ENCODE data around the gene POLE2. TPM values are rescaled to one million over a fixed set of nuclear protein-coding genes. Genes with fewer than 3 reads are reported as not detected.

POLE2 gene
- total RNA-seq, 1 donor from 2014 or later, result 1.8 TPM

- FAIRE-seq (no peak), DNase-seq (ENCODE audit: low read depth) (peak; percentile 60)
- peak within 1 kb of the TSS; percentile 90 for H3K4me3 ChIP-seq (ENCODE audit: low read depth, low read length)
- H3K27me3 ChIP-seq (ENCODE audit: control insufficient read depth, insufficient read depth, low read length), result no peaks in the 10 kb centered on the region
- TF ChIP-seq, protein P1, sequence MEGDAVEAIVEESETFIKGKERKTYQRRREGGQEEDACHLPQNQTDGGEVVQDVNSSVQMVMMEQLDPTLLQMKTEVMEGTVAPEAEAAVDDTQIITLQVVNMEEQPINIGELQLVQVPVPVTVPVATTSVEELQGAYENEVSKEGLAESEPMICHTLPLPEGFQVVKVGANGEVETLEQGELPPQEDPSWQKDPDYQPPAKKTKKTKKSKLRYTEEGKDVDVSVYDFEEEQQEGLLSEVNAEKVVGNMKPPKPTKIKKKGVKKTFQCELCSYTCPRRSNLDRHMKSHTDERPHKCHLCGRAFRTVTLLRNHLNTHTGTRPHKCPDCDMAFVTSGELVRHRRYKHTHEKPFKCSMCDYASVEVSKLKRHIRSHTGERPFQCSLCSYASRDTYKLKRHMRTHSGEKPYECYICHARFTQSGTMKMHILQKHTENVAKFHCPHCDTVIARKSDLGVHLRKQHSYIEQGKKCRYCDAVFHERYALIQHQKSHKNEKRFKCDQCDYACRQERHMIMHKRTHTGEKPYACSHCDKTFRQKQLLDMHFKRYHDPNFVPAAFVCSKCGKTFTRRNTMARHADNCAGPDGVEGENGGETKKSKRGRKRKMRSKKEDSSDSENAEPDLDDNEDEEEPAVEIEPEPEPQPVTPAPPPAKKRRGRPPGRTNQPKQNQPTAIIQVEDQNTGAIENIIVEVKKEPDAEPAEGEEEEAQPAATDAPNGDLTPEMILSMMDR (IDR thresholded peaks at IDR 0.05; ENCODE audit: insufficient read depth, low read length, severe bottlenecking), result no peak
- peaks cover 2% of the 10 kb centered on the region for H3K36me3 ChIP-seq (ENCODE audit: control insufficient read depth, insufficient read depth, low read length)
These were observed 53.3 kb downstream of the POLE2 start, which contains the start of gene DNAAF2 for GRCh38 chr14:49634547-49635334. TSS of gene DNAAF2 (minus strand) at chr14:49635244. CDS start at chr14:49635149, 95 bp downstream.

DNA sequence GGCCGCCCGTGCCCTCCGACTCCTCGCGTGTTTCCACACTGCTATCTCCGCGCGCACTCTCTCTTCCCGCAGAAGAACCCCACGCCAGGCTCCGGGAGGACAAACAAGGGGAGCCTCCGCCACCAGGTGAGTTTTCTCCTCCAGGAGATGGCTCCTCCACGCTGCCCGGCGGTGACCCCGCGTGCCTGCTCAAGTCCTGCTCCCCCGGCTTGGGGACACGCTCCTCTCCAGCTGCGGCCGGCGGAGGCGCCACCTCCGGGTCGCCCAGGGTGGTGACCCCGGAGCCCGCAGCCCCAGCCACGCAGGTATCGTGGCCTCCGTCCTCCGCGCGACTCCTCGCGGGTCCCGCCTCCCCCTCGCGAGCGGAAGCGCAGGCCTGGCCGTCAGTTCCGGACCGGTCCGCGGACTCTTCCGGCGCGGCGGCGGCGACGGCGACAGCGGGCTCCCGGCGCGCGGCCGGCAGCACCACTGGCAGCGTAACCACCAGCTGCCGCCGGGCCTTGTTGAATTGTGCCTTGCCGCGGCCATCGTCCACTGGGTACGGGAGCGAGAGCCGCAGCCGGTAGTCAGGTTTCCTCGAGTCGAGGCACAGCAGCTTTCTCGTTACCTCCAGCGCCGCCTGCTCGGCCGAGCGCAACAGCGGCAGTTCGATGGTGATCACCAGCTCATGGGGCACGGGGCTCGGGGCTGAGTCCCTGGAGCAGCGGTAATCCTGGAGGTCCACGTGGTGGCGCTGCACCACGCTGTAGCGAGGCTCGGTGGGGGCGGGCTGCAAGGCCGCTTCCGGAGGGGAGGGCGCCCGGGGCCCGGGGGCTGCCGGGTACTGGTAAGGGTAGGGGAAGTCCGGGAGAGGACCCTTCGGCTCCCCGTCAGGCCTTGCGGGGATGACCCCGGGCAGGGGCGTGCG, 54.1 kb downstream of the POLE2 start:
- H3K36me3 ChIP-seq (ENCODE audit: control insufficient read depth, insufficient read depth, low read length), result peaks cover 2% of the 10 kb centered on the region
- H3K4me3 ChIP-seq (ENCODE audit: low read depth, low read length), result peak overlapping the region; percentile 90
- DNase-seq (ENCODE audit: low read depth) (peak; percentile 82), FAIRE-seq (no peak)
- TF ChIP-seq, protein P1 (IDR thresholded peaks at IDR 0.05; ENCODE audit: insufficient read depth, low read length, severe bottlenecking), result peak; percentile 88
- H3K27me3 ChIP-seq (ENCODE audit: control insufficient read depth, insufficient read depth, low read length), result no peaks in the 10 kb centered on the region

GRCh38 chr14:49623941-49624839, 63.8 kb downstream of the POLE2 start:
- H3K36me3 ChIP-seq (ENCODE audit: control insufficient read depth, insufficient read depth, low read length), result peaks cover 1% of the 10 kb centered on the region
- H3K27me3 ChIP-seq (ENCODE audit: control insufficient read depth, insufficient read depth, low read length), result no peaks in the 10 kb centered on the region
- TF ChIP-seq, protein P1 (IDR thresholded peaks at IDR 0.05; ENCODE audit: insufficient read depth, low read length, severe bottlenecking), result no peak
- H3K4me3 ChIP-seq (ENCODE audit: low read depth, low read length), result no peak overlapping the region
- FAIRE-seq, result no peak
- DNase-seq (ENCODE audit: low read depth), result peak; percentile 83

- FAIRE-seq (no peak), DNase-seq (ENCODE audit: low read depth) (no peak)
- Histone ChIP-seq H3K27me3 (ENCODE audit: control insufficient read depth, insufficient read depth, low read length) (no peaks in the 10 kb centered on the region), H3K4me3 (ENCODE audit: low read depth, low read length) (no peak overlapping the region), H3K36me3 (ENCODE audit: control insufficient read depth, insufficient read depth, low read length) (peaks cover 1% of the 10 kb centered on the region)
- TF ChIP-seq, protein P1 (IDR thresholded peaks at IDR 0.05; ENCODE audit: insufficient read depth, low read length, severe bottlenecking), result no peak
These were observed 64.6 kb downstream of the POLE2 start for GRCh38 chr14:49623387-49623786.

GRCh38 chr14:49622022-49622607, 65.9 kb downstream of the POLE2 start:
- no peak for DNase-seq (ENCODE audit: low read depth)
- TF ChIP-seq, protein P1 (IDR thresholded peaks at IDR 0.05; ENCODE audit: insufficient read depth, low read length, severe bottlenecking), result no peak
- no peak for FAIRE-seq
- no peaks in the 10 kb centered on the region for H3K27me3 ChIP-seq (ENCODE audit: control insufficient read depth, insufficient read depth, low read length)
- H3K4me3 ChIP-seq (ENCODE audit: low read depth, low read length), result peak overlapping the region; percentile 87
- peaks cover 1% of the 10 kb centered on the region for H3K36me3 ChIP-seq (ENCODE audit: control insufficient read depth, insufficient read depth, low read length)

All from bronchial epithelial cell (primary cell).